Choroid plexus epithelial cell (primary cell): ENCODE measurements around the gene TTLL5.
A peak's percentile ranks its signal among the peaks of the same experiment; 100 is the strongest.

Source experiments
- DNase-seq: peaks from one replicate; pipeline ENCODE4 v3.0.0-alpha.2; 2010; ENCODE audit warnings: low read depth
- H3K4me3 ChIP-seq: 2 replicates; pipeline ENCODE4 v1.5.1; 2011; ENCODE audit warnings: low read depth, mild to moderate bottlenecking, control low read depth, low read length, moderate library complexity
- CTCF ChIP-seq: conservative IDR thresholded peaks from 2 replicates; pipeline ENCODE4 v1.5.1; 2011; ENCODE audit warnings: low read depth, mild to moderate bottlenecking, control low read depth, inconsistent platforms, low read length, moderate library complexity

Gene TTLL5

DNA sequence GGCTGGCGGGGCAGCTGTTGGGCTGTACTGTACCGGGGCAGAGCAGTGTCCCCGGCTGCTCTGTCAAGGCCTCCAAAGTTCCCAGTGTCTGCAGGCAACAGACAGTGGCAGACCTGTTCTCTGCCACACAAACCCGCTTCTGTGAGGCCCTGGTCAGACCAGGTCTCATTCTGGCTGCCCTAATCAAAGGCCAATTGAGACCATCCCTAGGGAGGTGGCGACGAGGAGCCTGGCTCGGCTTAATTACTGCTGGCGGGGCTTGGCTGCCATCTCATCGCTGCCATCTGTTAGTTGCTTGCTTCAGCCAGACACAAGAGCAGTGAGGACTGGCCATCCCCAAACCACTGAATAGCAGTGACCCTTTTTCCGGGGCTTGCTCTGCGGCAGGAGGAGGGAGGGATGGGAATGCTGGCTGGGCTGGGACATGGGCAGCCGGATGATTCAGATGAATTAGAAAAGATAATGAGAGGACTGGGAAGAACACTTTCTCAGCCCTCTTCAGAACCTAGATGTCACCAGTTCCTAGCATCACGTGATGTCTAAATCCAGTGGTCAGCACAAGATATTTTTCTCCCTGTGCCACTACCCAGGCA is 24.9 kb upstream of the TTLL5 start:
- peak; percentile 60 for DNase-seq
- no peak overlapping the region for H3K4me3 ChIP-seq
- TF ChIP-seq CTCF: no peak

DNA sequence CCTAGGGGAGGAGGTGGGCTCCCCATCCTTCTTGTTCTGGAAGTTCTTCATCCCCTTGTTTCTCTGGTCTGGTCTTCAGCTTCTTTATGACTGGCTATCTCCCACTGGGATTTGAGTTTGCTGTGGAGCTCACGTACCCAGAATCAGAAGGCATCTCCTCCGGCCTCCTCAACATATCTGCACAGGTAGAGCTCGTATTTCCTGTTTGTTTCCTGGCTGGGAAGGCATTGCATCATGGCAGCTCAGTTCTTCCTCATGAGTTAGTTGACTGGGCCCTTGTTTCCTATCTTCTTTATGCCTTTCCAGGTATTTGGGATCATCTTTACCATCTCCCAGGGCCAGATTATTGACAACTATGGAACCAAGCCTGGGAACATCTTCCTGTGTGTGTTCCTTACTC is 20.2 kb upstream of the TTLL5 start:
- no peak for DNase-seq
- H3K4me3 ChIP-seq: no peak overlapping the region
- TF ChIP-seq CTCF: no peak

GRCh38 chr14:75643985-75644384 is 17.1 kb upstream of the TTLL5 start:
- no peak overlapping the region for H3K4me3 ChIP-seq
- DNase-seq: no peak
- no peak for TF ChIP-seq CTCF

GRCh38 chr14:75645056-75645455 is 16.0 kb upstream of the TTLL5 start:
- no peak for TF ChIP-seq CTCF
- no peak overlapping the region for H3K4me3 ChIP-seq
- DNase-seq: no peak

DNA sequence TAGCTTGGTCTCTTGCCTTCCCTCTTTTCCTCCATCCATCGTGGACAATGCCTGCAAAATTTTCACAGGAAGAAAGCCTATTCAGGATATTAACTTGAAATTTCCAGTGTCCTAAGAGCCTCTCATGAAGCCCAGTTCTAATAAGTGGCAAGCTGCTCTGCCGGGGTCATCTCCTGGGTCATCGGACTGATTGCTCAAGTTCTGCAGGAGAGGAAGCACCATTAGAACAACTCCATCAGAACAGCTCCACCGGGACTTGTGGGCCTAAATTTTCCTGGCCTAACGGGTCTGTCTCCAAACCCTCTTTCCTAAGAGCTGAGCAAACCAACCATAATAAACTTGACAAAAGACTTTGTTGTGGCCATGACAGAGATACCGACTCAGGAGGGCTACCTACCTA is 14.3 kb upstream of the TTLL5 start:
- H3K4me3 ChIP-seq: no peak overlapping the region
- TF ChIP-seq CTCF: no peak
- DNase-seq: no peak

- DNase-seq: peak; percentile 76
- H3K4me3 ChIP-seq: no peak overlapping the region
- TF ChIP-seq CTCF: no peak
These were observed 13.4 kb upstream of the TTLL5 start for GRCh38 chr14:75647640-75648039.

DNA sequence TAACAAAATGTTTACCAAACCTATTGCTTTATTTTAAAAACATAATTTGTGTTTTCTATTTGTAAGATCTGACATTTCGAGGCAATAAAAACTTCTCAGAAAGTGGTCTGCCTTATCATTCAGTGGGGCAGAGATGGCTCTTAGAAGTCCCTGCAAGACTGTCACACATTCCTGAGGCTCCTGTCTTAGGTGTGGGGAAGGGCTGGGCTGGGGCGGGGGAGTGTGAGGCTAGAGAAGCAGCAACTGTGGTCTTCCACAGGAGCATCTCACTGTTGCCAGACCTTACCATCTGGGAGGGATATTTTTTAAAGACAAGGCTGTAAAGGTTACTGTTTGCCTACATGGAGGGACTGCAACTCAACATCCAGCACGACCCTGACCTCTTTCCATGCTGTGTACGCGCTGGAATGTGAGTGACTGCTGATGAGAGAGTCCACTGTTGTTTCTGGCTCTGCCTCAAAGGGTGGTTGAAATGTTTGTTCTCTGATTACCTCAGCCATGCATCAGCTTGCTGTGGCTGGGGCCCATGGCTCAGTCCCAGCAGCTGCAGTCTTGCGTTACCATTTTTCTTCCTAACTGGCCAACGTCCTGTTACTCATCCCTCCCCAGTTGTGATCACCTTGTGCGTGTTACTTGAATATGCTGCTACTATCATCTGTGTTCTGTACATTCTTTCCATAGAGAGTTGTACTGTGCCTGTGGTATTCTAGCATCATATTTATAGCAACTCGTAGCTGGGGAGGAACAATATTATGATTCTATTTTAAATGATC is 12.8 kb upstream of the TTLL5 start:
- H3K4me3 ChIP-seq: no peak overlapping the region
- DNase-seq: peak; percentile 99
- TF ChIP-seq CTCF: no peak
